Upper lobe of right lung (tissue), 1 donor: ENCODE data around the gene HIF3A. TPM values are rescaled to one million over a fixed set of nuclear protein-coding genes. Genes with fewer than 3 reads are reported as not detected.

Source experiments
- ATAC-seq: fragments of 200-7000 bp; cut with Tn5 transposase; one replicate; pipeline ENCODE4 v1.9.1; 2020; ENCODE audit warnings: mild to moderate bottlenecking, moderate library complexity
- DNase-seq: peaks from one replicate; pipeline ENCODE4 v3.0.0-alpha.2; 2020
- H3K27ac ChIP-seq: fragments of 200-600 bp; one replicate; pipeline ENCODE4 v1.8.0; 2022
- H3K27me3 ChIP-seq: fragments of 200-600 bp; one replicate; pipeline ENCODE4 v1.8.0; 2022; ENCODE audit warnings: mild to moderate bottlenecking
- H3K36me3 ChIP-seq: fragments of 200-600 bp; one replicate; pipeline ENCODE4 v1.8.0; 2022
- H3K4me1 ChIP-seq: fragments of 200-600 bp; one replicate; pipeline ENCODE4 v1.8.0; 2022
- H3K4me3 ChIP-seq: fragments of 200-600 bp; one replicate; pipeline ENCODE4 v1.8.0; 2022; ENCODE audit warnings: mild to moderate bottlenecking
- H3K9me3 ChIP-seq: fragments of 200-600 bp; one replicate; pipeline ENCODE4 v1.8.0; 2022
- intact Hi-C: fragments of 100-400 bp; cut with DNase I; formaldehyde crosslinking; loops from one replicate; pipeline ENCODE4 v1.11.0; 2022
- total RNA-seq: library from RNA; stranded (reverse); fragmentation: NEBNext Ultra II Directional; extraction: Animal tissue kit (Norgen Biotek cat#: 25700); gene quantifications from one replicate; pipeline ENCODE4 v1.2.1, GENCODE V29; 2021
- TF ChIP-seq, protein P1 (sequence below): fragments of 200-600 bp; IDR thresholded peaks from one replicate; pipeline ENCODE4 v1.8.0; 2022; ENCODE audit warnings: antibody characterized with exemption
- donor health status: DM: no; HTN: yes; CAD: no; lungs with severe emphysema.

HIF3A gene
- total RNA-seq, 1 donor from 2014 or later = 63.1 TPM

DNA sequence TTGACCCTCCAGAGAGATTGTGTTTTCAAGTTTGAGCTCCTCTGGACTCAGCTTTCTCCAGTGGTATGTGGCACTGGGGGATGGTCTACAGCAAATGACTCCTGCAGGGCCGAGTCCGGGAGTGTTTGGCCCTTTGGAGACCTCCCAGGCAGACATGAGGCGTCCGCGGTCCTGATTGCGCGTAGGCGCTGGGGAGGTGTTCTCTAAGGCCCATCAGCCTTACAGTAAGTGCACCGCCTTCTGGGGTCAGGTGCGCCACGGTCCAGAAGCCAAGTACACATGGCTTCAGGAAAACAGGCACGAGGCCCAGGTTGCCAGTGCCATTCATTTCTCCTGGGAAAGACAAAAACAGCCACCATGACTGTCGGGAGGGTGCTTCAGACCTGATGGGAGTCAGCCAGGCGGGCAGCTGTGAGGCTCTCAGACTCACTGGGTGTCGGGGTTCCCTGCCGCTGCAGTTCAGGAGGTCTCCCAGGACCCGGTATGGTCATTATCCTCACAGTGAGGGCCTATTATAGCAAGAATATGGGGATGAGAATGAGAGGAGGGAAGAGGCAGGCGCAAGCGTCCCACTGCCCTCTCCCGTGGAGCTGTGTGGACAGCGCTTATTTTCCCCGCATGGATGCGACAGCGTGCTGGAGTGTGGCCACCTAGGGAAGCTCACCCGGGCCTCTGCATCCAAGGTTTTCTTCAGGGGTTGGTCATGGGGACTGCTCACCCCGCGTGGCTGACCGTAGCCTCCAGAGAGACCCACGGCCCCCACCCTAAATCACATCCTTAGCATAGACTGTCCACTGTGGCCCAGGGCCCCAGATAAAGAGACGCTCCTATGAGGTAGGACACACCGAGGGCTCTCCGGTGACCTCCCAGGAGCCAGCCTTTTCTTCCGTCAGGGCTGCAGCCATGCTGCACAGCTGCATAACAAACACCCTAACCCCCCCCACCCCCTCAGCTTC lies 94.7 kb downstream of the HIF3A start:
- H3K27ac ChIP-seq = peak overlapping the region; percentile 25
- no peak for ATAC-seq
- TF ChIP-seq, protein P1, sequence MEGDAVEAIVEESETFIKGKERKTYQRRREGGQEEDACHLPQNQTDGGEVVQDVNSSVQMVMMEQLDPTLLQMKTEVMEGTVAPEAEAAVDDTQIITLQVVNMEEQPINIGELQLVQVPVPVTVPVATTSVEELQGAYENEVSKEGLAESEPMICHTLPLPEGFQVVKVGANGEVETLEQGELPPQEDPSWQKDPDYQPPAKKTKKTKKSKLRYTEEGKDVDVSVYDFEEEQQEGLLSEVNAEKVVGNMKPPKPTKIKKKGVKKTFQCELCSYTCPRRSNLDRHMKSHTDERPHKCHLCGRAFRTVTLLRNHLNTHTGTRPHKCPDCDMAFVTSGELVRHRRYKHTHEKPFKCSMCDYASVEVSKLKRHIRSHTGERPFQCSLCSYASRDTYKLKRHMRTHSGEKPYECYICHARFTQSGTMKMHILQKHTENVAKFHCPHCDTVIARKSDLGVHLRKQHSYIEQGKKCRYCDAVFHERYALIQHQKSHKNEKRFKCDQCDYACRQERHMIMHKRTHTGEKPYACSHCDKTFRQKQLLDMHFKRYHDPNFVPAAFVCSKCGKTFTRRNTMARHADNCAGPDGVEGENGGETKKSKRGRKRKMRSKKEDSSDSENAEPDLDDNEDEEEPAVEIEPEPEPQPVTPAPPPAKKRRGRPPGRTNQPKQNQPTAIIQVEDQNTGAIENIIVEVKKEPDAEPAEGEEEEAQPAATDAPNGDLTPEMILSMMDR = no peak
- peak; percentile 61 for DNase-seq
- intact Hi-C loops = no loop called here
- H3K4me3 ChIP-seq = no peak overlapping the region
- no peaks in the 10 kb centered on the region for H3K27me3 ChIP-seq
- peaks cover 45% of the 10 kb centered on the region for H3K36me3 ChIP-seq
- no peaks in the 10 kb centered on the region for H3K9me3 ChIP-seq
- H3K4me1 ChIP-seq = peaks cover 11% of the 10 kb centered on the region

DNA sequence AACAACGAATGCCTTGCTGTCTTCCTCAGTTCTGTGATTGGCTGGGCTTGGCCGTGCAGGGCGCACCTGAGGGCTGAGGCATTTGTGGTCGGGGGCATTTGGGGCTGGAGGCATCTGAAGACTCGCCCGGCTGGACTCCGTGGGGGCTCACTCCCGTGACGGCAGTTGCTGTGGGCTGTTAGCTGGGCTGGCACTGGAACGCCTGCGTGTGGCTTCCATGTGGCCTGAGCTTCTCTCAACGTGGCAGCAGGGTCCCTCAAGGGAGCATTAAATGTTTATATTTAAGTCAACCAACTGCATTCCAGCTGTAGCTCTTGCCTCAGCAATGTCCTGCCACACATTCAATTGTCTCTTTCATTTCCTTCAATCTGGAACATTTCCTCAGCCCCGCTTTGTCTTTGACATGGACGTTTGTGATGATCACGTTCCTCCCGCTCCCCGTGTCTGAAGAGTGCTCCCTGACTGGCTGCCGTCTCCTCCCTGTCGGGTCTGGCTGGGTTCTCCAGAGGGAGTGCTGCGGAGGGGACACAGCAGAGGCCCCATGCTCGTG lies 95.5 kb downstream of the HIF3A start:
- DNase-seq = peak; percentile 66
- Histone ChIP-seq H3K27me3 (no peaks in the 10 kb centered on the region), H3K4me1 (peaks cover 11% of the 10 kb centered on the region), H3K27ac (peak overlapping the region; percentile 25), H3K9me3 (no peaks in the 10 kb centered on the region), H3K36me3 (peaks cover 38% of the 10 kb centered on the region), H3K4me3 (no peak overlapping the region)
- ATAC-seq = peak; percentile 3
- intact Hi-C loops = no loop called here
- TF ChIP-seq, protein P1 = no peak

DNA sequence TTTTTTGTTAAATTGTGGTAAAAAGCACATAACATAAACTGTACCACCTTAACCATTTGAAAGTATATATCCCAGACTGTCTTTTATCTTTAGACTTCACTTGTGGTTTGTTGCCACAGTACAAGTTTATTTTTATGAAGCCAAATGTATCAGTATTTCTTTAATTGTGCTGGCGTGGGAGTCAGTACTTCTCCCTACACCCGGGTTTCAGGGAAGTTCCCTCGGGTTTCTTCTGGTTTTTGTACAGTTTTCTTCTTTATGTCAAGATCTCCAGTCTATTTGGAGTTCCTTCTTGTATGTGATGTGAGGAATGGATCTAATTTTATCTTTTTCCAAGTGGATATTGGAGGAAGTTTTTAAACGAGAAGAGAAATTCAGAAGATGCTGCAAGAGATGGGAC lies 96.0 kb downstream of the HIF3A start:
- Histone ChIP-seq H3K36me3 (peaks cover 33% of the 10 kb centered on the region), H3K4me3 (no peak overlapping the region)

More for the DNA sequence above, 96.0 kb downstream of the HIF3A start:
- no peak for DNase-seq
- Histone ChIP-seq H3K27me3 (no peaks in the 10 kb centered on the region), H3K9me3 (no peaks in the 10 kb centered on the region), H3K27ac (no peak overlapping the region), H3K4me1 (peaks cover 11% of the 10 kb centered on the region)
- ATAC-seq = no peak
- intact Hi-C loops = no loop called here
- TF ChIP-seq, protein P1 = no peak

Other genes starting within 250 kb of the HIF3A start
- gene IGFL3, start 172.4 kb upstream of the HIF3A start, total RNA-seq = not detected
- not detected for gene IGFL2, start 148.8 kb upstream of the HIF3A start, total RNA-seq
- not detected for gene IGFL1, start 67.3 kb upstream of the HIF3A start, total RNA-seq
- 50.0 TPM for gene PPP5C, start 50.0 kb downstream of the HIF3A start, total RNA-seq
- gene CCDC8, start 116.5 kb downstream of the HIF3A start, total RNA-seq = 8.9 TPM
- not detected for gene PNMA8C, start 131.9 kb downstream of the HIF3A start, total RNA-seq
- 1.8 TPM for gene PNMA8A, start 174.5 kb downstream of the HIF3A start, total RNA-seq
- 1.9 TPM for gene PNMA8B, start 198.8 kb downstream of the HIF3A start, total RNA-seq